GM18858 (cell line): ENCODE measurements around the gene C2CD3.

ENCODE experiments used
- ATAC-seq: cut with Tn5 transposase; IDR thresholded peaks from one replicate; pipeline ENCODE4 v1.9.1; 2021; ENCODE audit not compliant: unreplicated experiment

Gene C2CD3

DNA sequence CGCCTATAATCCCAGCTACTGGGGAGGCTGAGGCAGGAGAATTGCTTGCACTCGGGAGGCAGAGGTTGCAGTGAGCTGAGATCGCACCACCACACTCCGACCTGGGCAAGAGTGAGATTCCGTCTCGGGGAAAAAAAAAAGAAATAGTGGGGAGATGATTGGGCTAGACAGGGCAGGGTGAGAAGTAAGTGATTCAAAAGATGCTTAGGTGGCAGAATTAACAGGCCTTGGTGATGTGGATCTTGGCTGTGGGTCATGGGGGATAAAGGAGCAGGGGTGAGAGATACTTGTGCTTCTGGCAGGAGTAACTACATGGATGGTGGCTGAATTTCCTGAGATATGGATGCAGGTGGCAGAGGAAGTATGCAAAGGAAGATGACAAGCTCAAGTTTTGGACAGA is 148.8 kb downstream of the C2CD3 start:
- ATAC-seq = no peak

GRCh38 chr11:74020539-74020938 is 150.3 kb downstream of the C2CD3 start:
- ATAC-seq = peak; percentile 51

- no peak for ATAC-seq
These were observed 150.9 kb downstream of the C2CD3 start for GRCh38 chr11:74019860-74020259.

DNA sequence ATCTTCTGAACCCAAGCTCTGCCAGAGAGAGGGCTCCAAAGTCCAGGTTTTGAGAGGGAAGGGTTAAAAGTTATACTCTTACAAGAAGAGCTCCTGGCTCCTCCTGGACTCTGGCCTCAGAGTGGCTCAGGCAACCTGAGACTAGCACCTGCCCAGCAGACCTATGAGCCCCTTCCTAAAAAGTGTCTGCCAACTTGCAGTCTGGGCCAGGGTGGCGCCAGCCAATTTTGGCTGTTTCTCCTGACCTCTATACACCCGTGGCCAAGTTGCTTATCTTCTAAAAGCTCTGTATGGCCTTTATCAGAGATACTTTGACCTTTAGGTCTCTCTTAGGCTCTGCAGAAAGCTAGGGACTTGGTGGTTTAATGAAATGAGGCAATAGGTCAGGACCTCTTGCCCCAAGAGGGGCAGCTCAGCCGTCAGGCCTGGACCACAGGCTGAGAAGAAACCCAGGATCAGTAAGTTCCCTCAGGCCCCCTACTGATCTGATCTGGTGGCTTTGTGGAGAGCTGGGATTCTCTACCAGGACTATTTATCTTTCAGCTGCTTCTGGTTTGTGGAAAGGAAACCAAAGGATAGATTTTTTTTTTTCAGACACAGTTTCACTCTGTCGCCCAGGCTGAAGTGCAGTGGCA is 151.6 kb downstream of the C2CD3 start:
- no peak for ATAC-seq

DNA sequence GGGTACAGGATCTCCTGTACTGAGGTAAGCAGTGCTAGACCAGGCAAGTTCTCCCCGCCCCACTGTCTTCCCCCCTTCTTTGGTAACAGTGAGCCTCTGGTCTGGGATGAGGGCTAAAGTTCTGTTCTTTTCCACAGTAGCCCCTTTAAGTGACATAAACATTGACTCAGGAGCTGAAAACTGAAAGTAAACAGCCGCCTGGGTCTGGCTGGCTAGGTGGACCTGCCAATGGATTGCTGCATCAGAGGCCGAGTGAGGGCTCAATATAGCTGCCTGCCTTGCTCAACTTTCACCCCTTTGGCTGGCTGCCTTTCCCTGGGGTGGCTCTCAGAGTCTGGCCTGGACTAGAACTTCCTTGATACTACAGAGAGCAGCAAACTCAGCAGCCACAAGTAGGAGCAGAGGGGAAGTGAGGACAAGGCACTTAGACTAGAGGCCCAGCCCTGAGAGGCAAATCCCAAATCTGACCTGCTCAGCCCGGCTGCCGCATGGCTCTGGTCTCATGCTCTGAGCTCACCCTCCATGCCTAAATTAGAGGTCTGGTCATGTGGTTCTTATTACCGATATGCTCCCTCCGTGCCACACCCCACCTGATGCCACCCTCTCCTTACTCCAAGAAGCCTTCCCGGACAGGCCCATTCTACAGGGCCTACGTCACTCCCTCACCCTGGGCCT is 152.3 kb downstream of the C2CD3 start:
- ATAC-seq = no peak

- no peak for ATAC-seq
These were observed 153.2 kb downstream of the C2CD3 start for GRCh38 chr11:74017631-74018030.

- no peak for ATAC-seq
These were observed 154.7 kb downstream of the C2CD3 start for GRCh38 chr11:74015919-74016684.

GRCh38 chr11:74014880-74015279 is 155.9 kb downstream of the C2CD3 start:
- no peak for ATAC-seq

DNA sequence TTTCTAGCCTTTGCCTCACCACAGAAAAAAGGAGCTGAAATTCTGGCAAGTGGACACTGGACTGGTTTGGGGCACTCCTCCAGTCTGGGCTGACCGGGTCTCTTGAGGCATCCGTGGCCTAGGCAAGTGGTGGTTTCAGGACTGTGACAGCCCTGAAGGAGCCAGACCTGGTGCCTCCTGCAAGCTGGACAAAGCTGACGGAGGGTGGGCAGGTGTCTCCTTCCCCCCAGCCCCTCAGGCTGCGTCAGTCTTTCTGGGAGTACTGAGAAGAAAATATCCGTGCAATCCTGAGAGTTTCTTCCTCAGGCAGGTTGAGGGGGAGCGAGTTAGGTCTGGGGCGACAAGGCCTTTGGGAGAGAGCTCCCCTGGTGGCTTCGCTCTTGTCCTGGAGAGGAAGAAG is 157.7 kb downstream of the C2CD3 start:
- ATAC-seq = no peak

- no peak for ATAC-seq
These were observed 158.6 kb downstream of the C2CD3 start for GRCh38 chr11:74012074-74012809.

DNA sequence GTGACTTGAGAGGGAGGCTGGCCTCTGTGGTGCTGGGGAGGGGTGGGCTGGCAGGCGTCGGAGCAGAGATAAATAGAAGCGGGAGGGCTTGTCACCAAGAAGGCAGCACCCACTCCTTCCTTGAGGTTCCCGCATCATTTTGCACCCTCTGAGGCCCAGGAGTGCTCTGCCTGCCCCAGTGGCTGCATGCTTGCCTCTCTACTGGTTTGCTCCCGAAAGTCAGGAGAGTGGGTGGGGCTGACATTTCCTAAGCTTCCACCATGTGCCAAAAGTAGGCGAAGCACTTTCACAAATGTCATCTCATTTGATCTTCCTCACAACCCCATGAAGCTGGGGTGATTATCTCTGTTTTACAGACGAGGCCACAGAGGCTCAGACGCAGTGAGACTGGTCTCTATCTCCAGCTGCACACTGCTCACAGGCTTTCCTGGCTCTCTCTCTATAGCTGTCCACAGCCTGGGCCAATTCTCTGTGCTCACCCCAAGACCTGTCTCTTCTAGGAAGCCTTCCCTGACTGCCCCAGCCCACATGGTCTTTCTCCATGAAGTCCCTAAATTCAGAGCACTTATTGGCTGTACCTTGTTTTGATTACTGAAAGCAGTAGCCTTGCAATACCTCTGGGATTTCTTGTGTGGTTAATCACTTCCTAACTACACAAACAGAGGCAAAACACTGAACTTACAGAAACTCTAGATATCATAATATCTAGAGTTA is 159.3 kb downstream of the C2CD3 start:
- ATAC-seq = peak; percentile 62

DNA sequence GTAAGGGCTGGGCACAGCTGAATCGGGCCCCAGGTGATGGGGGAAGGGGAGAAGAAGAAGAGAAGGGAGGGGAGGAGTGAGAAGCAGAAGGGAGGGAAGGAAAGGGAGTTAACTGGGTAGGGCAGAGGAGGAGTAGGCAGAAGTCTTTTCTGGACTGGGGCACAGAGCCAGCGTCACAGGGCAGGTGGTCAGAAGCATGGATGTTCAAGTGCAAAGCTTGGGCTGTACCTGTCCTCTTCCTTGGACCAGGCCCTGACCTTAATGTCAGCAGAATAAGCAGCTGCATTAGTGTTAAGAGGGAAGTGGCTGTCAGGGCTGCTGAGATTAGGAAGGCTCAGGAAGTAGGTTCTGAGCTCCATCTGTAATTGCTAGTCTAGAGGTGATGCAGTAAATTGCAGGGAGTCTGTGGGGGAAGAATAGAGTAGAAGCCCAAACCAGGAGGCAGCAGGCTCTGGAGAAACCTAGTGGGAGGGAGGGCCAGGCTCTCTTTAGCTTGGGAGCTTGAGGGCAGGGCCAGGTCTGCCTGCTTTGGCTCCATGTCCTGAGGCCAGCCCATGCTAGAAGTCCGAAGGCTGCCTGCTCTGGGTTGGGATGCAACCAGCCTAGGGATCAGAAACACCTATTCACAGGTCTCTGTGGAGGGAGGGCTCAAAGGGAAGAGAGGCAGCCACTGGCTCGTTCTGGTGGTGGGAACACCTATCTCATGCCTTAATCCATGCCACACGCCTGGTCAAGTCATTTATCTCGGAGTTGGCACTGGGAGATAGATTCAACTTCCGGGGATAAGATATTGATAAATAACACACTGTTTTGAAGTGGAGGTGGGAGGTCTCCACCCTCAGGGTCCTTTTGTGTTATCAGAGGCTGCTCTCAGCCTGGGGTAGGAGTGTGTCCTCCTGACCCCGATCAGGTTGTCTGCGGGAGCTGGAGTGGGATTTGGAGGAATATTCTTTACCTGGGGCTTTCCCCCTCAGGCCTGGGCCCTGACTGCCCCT is 160.2 kb downstream of the C2CD3 start:
- no peak for ATAC-seq

DNA sequence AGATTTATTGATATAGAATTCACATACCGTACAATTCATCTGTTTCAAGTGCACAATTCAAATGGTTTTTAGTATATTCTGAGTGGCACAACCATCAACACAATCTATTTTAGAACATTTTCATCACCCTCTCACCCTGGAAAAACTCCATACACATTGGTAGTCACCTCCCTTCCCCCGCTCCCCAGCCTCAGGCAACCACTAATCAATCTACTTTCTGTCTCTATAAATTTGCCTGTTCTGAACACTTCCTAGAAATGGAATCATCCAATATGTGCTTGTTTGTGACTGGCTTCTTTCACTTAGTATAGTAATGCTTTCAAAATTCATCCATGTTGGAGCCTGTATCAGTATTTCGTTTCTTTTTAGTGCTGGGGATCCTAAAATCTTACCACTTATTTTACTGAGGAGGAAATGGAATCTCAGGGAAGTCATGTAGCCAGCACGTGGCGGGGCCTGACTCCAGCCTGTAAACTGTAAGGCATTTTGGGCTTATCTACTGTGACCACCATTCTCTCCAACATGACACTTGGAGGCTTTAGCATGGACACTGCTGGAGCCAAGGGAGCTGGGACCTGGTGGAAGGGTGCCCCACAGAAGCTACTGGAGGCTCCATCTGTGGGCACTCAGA is 161.0 kb downstream of the C2CD3 start:
- no peak for ATAC-seq

DNA sequence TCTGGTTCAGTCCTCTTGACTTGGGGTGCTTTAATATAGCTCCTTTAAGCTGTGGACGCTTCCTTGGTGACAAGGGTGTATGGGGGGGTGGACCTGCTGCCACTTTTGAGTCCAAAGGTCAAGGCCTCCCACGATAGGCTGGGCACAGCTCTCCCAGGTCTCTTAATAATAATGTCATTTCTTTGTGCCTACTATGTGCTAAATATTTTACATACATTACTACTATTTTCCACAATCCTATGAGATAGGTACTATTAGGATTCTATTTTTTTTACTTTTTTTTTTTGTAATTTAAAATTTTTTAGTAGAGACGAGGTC is 161.6 kb downstream of the C2CD3 start:
- ATAC-seq = no peak

GRCh38 chr11:74008373-74009229 is 162.2 kb downstream of the C2CD3 start, which contains the start of gene UCP3:
UCP3 (minus strand) TSS chr11:74009085; CDS start chr11:74007042, 2,043 bp downstream.
- ATAC-seq = no peak

GRCh38 chr11:74007691-74008372 is 163.0 kb downstream of the C2CD3 start:
- ATAC-seq = no peak

DNA sequence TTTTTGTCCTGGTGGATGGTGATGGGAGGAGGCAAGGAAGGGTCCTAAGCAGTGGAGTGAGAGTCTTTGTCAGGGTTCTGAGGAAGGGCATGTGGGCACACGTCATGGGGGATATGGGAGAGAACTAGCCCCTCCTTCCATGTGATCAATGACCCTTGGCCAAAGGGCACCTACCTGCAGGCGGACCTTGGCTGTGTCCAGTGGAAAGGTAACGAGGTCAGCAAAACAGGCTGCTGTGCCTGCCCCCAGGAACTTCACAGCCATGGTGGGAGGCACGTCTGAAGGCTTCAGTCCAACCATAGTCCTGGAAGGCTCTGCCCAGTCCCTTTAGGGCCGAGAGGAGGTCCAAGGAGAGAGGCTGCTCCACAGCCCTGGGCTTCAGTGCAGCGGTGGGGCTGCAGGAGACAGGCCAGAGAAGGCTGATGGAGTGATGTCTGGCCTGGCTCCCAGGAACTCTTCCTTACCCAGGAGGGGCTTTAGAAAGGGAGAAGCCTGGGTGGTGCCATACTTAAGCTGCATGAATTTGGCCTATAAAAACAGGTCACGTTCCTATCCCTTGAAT is 164.0 kb downstream of the C2CD3 start:
- no peak for ATAC-seq
